KMS-11 (cell line): ENCODE measurements around the gene MFAP3L.

ENCODE experiments used
- H2AFZ ChIP-seq: fragments of 200-600 bp; sonication (generic); 2 replicates; pipeline ENCODE4 v1.6.1; 2016; ENCODE audit warnings: antibody characterized with exemption, mixed run types, low read depth
- H3K27ac ChIP-seq: fragments of 200-600 bp; sonication (generic); 2 replicates; pipeline ENCODE4 v1.6.1; 2016; ENCODE audit warnings: mild to moderate bottlenecking, mixed run types
- H3K27me3 ChIP-seq: fragments of 200-600 bp; sonication (generic); 2 replicates; pipeline ENCODE4 v1.6.1; 2017; ENCODE audit warnings: mild to moderate bottlenecking, low read depth, mixed run types, moderate library complexity; ENCODE audit not compliant: insufficient read depth
- H3K36me3 ChIP-seq: fragments of 200-600 bp; sonication (generic); 2 replicates; pipeline ENCODE4 v1.6.1; 2017; ENCODE audit warnings: mild to moderate bottlenecking, mixed run types; ENCODE audit not compliant: insufficient read depth
- H3K4me1 ChIP-seq: fragments of 200-600 bp; sonication (generic); 2 replicates; pipeline ENCODE4 v1.6.1; 2016; ENCODE audit warnings: mild to moderate bottlenecking, low read depth, mixed run types; ENCODE audit not compliant: poor library complexity, severe bottlenecking
- H3K4me2 ChIP-seq: fragments of 200-600 bp; sonication (generic); 2 replicates; pipeline ENCODE4 v1.7.0; 2016; ENCODE audit warnings: mild to moderate bottlenecking, mixed run types
- H3K4me3 ChIP-seq: fragments of 200-600 bp; sonication (generic); IDR thresholded peaks from 2 replicates; pipeline ENCODE4 v1.6.1; 2017; ENCODE audit warnings: low read depth, low read length, mixed read lengths; ENCODE audit not compliant: insufficient read depth
- H3K79me2 ChIP-seq: fragments of 200-600 bp; sonication (generic); 2 replicates; pipeline ENCODE4 v1.6.1; 2016; ENCODE audit warnings: low read depth, mixed run types; ENCODE audit not compliant: insufficient read depth
- H3K9ac ChIP-seq: fragments of 200-600 bp; sonication (generic); 2 replicates; pipeline ENCODE4 v1.6.1; 2016; ENCODE audit warnings: mild to moderate bottlenecking, mixed run types
- H4K20me1 ChIP-seq: fragments of 200-600 bp; sonication (generic); 2 replicates; pipeline ENCODE4 v1.6.1; 2016; ENCODE audit warnings: mild to moderate bottlenecking, mixed run types; ENCODE audit not compliant: insufficient read depth
- CTCF ChIP-seq: fragments of 200-600 bp; sonication (generic); conservative IDR thresholded peaks from 2 replicates; pipeline ENCODE4 v1.6.1; 2017; ENCODE audit warnings: low read depth, mild to moderate bottlenecking, antibody characterized with exemption, low read length, moderate library complexity, mixed read lengths

MFAP3L gene

GRCh38 chr4:170037481-170037880 lies 11.3 kb upstream of the MFAP3L start:
- H3K4me1 ChIP-seq = no peaks in the 10 kb centered on the region
- TF ChIP-seq CTCF = no peak
- no peaks in the 10 kb centered on the region for H3K79me2 ChIP-seq
- no peak overlapping the region for H3K4me3 ChIP-seq
- no peak overlapping the region for H3K9ac ChIP-seq
- H3K4me2 ChIP-seq = no peak overlapping the region
- H3K27ac ChIP-seq = no peak overlapping the region
- no peak overlapping the region for H2AFZ ChIP-seq
- H3K36me3 ChIP-seq = no peaks in the 10 kb centered on the region
- no peaks in the 10 kb centered on the region for H4K20me1 ChIP-seq
- H3K27me3 ChIP-seq = no peaks in the 10 kb centered on the region

GRCh38 chr4:170035845-170036244 lies 9.7 kb upstream of the MFAP3L start:
- Histone ChIP-seq H3K79me2 (no peaks in the 10 kb centered on the region), H3K9ac (no peak overlapping the region), H3K27me3 (no peaks in the 10 kb centered on the region), H3K4me3 (no peak overlapping the region), H3K36me3 (no peaks in the 10 kb centered on the region), H4K20me1 (no peaks in the 10 kb centered on the region), H3K27ac (no peak overlapping the region), H2AFZ (no peak overlapping the region), H3K4me2 (no peak overlapping the region), H3K4me1 (no peaks in the 10 kb centered on the region)
- no peak for TF ChIP-seq CTCF

GRCh38 chr4:170035231-170035630 lies 9.0 kb upstream of the MFAP3L start:
- no peaks in the 10 kb centered on the region for H4K20me1 ChIP-seq
- H3K4me1 ChIP-seq = no peaks in the 10 kb centered on the region
- no peaks in the 10 kb centered on the region for H3K36me3 ChIP-seq
- no peak overlapping the region for H3K4me2 ChIP-seq
- no peaks in the 10 kb centered on the region for H3K27me3 ChIP-seq
- H3K27ac ChIP-seq = no peak overlapping the region
- H3K4me3 ChIP-seq = no peak overlapping the region
- TF ChIP-seq CTCF = no peak
- H2AFZ ChIP-seq = no peak overlapping the region
- H3K79me2 ChIP-seq = no peaks in the 10 kb centered on the region
- no peak overlapping the region for H3K9ac ChIP-seq

GRCh38 chr4:170033999-170034398 lies 7.8 kb upstream of the MFAP3L start:
- no peaks in the 10 kb centered on the region for H3K27me3 ChIP-seq
- no peaks in the 10 kb centered on the region for H4K20me1 ChIP-seq
- no peaks in the 10 kb centered on the region for H3K79me2 ChIP-seq
- no peak overlapping the region for H3K9ac ChIP-seq
- no peaks in the 10 kb centered on the region for H3K4me1 ChIP-seq
- H2AFZ ChIP-seq = no peak overlapping the region
- no peak overlapping the region for H3K4me2 ChIP-seq
- no peaks in the 10 kb centered on the region for H3K36me3 ChIP-seq
- H3K4me3 ChIP-seq = no peak overlapping the region
- H3K27ac ChIP-seq = no peak overlapping the region
- TF ChIP-seq CTCF = no peak

GRCh38 chr4:170030121-170030520 lies 3.9 kb upstream of the MFAP3L start:
- Histone ChIP-seq H3K9ac (no peak overlapping the region), H3K27ac (no peak overlapping the region), H3K36me3 (no peaks in the 10 kb centered on the region), H3K4me1 (peaks cover 13% of the 10 kb centered on the region), H3K27me3 (no peaks in the 10 kb centered on the region), H2AFZ (no peak overlapping the region), H3K4me3 (no peak overlapping the region), H4K20me1 (no peaks in the 10 kb centered on the region), H3K4me2 (no peak overlapping the region), H3K79me2 (no peaks in the 10 kb centered on the region)
- TF ChIP-seq CTCF = no peak
